OCI-LY1 (cell line): ENCODE data around the gene ACHE.

Experiments used
- H2AFZ ChIP-seq: fragments of 200-600 bp; sonication (generic), shearing (Covaris generic); 2 replicates; pipeline ENCODE4 v1.6.0; 2014; ENCODE audit warnings: antibody characterized with exemption, mild to moderate bottlenecking, low read length
- H3F3A ChIP-seq: fragments of 200-600 bp; sonication (generic), shearing (Covaris generic); 2 replicates; pipeline ENCODE4 v1.6.0; 2014; ENCODE audit warnings: mild to moderate bottlenecking, antibody characterized with exemption, low read length, moderate library complexity; ENCODE audit not compliant: insufficient read depth
- H3K27ac ChIP-seq: fragments of 200-600 bp; sonication (generic); 2 replicates; pipeline ENCODE4 v1.5.1; 2014; ENCODE audit warnings: low read length, mixed run types, mild to moderate bottlenecking, low read depth; ENCODE audit not compliant: poor library complexity, severe bottlenecking
- H3K27me3 ChIP-seq: fragments of 200-600 bp; sonication (generic); 2 replicates; pipeline ENCODE4 v1.6.0; 2014; ENCODE audit warnings: antibody characterized with exemption, mild to moderate bottlenecking, low read length, moderate library complexity; ENCODE audit not compliant: insufficient read depth
- H3K36me3 ChIP-seq: fragments of 200-600 bp; sonication (generic); 2 replicates; pipeline ENCODE4 v1.6.1; 2014; ENCODE audit warnings: mild to moderate bottlenecking, antibody characterized with exemption, low read length, moderate library complexity, mixed read lengths; ENCODE audit not compliant: insufficient read depth
- H3K4me1 ChIP-seq: fragments of 200-600 bp; sonication (generic); 2 replicates; pipeline ENCODE4 v1.5.1; 2014; ENCODE audit warnings: mild to moderate bottlenecking, low read length, moderate library complexity; ENCODE audit not compliant: insufficient read depth, severe bottlenecking
- H3K4me2 ChIP-seq: fragments of 200-600 bp; sonication (generic), shearing (Covaris generic); 2 replicates; pipeline ENCODE4 v1.6.1; 2014; ENCODE audit warnings: low read length
- H3K4me3 ChIP-seq: fragments of 200-600 bp; sonication (generic); 2 replicates; pipeline ENCODE4 v1.5.1; 2014; ENCODE audit warnings: low read length, low read depth, mild to moderate bottlenecking, mixed read lengths; ENCODE audit not compliant: poor library complexity, severe bottlenecking
- H3K79me2 ChIP-seq: fragments of 200-600 bp; shearing (Covaris generic); 2 replicates; pipeline ENCODE4 v1.6.1; 2016; ENCODE audit warnings: mixed run types, low read length, mixed read lengths; ENCODE audit not compliant: insufficient read depth
- H3K9ac ChIP-seq: fragments of 200-600 bp; sonication (generic), shearing (Covaris generic); 2 replicates; pipeline ENCODE4 v1.6.1; 2014; ENCODE audit warnings: mild to moderate bottlenecking, low read length, mixed read lengths
- H3K9me2 ChIP-seq: fragments of 200-600 bp; sonication (generic), shearing (Covaris generic); 2 replicates; pipeline ENCODE4 v1.6.1; 2014; ENCODE audit warnings: low read depth, mild to moderate bottlenecking, low read length, mixed read lengths
- H3K9me3 ChIP-seq: fragments of 200-600 bp; shearing (Covaris generic); 2 replicates; pipeline ENCODE4 v1.6.1; 2014; ENCODE audit warnings: low read length, mixed read lengths
- H4K20me1 ChIP-seq: fragments of 200-600 bp; sonication (generic), shearing (Covaris generic); 2 replicates; pipeline ENCODE4 v1.6.0; 2016; ENCODE audit warnings: mild to moderate bottlenecking, low read length; ENCODE audit not compliant: insufficient read depth
- EZH2 ChIP-seq: fragments of 200-600 bp; sonication (generic), shearing (Covaris generic); IDR thresholded peaks from 2 replicates; pipeline ENCODE4 v1.8.0; 2017; ENCODE audit warnings: borderline replicate concordance, mixed run types, mild to moderate bottlenecking, antibody characterized with exemption, low read length, moderate library complexity, mixed read lengths
- TF ChIP-seq, protein P1 (sequence below): fragments of 200-600 bp; sonication (generic), shearing (Covaris generic); IDR thresholded peaks from 2 replicates; pipeline ENCODE4 v1.5.1; 2017; ENCODE audit warnings: mild to moderate bottlenecking, antibody characterized with exemption, low read length, moderate library complexity, mixed read lengths

Gene ACHE

DNA sequence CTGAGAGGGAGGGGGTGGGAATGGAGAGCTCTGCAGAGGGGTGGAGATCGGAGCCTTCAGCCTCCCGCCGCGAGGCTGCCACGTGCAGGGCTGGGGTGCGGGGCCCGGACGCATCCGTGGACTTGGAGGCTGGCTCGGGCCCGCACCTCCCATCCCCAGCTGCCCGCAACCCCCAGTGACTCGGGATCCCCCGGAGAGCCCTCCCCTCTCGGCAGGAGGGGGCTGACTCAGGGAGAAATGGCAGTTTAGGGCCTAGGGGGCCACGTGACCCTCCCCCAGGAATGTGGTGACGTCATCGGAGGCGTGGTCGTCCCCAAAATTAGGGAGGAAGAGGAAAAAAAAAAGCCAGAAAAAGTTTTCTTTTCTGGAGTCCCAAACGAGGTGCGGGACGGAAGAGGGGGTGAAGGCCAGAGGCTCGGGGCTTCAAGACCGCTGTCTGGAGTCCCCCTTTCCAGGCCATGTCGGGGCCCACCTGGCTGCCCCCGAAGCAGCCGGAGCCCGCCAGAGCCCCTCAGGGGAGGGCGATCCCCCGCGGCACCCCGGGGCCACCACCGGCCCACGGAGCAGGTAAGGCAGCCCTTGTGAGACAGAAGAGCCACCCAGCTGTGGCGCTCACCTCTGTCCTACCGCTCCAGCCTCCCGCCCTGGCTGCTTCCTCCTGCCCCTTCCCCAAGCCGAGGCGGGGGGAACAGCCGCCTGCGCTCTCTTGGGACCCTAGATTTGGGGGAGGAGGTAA, 28.5 kb downstream of the ACHE start, which contains the start of gene TRIP6:
Gene TRIP6 (plus strand): TSS at position 348 of the 736 bp plus-strand sequence. CDS start 111 bp downstream, at position 459.
- Histone ChIP-seq H3K27ac (peak within 1 kb of the TSS; percentile 6), H3K9me2 (no peaks in the 10 kb centered on the region), H3K4me2 (peak within 1 kb of the TSS; percentile 58), H3K4me3 (peak within 1 kb of the TSS; percentile 49), H3K9me3 (no peaks in the 10 kb centered on the region), H3F3A (no peaks in the 10 kb centered on the region), H3K27me3 (no peaks in the 10 kb centered on the region), H3K79me2 (no peaks in the 10 kb centered on the region), H3K36me3 (peaks cover 11% of the 10 kb centered on the region), H2AFZ (no peak within 1 kb of the TSS), H4K20me1 (no peaks in the 10 kb centered on the region), H3K9ac (peak within 1 kb of the TSS; percentile 58), H3K4me1 (peaks cover 27% of the 10 kb centered on the region)
- TF ChIP-seq EZH2, result no peak
- TF ChIP-seq, protein P1, sequence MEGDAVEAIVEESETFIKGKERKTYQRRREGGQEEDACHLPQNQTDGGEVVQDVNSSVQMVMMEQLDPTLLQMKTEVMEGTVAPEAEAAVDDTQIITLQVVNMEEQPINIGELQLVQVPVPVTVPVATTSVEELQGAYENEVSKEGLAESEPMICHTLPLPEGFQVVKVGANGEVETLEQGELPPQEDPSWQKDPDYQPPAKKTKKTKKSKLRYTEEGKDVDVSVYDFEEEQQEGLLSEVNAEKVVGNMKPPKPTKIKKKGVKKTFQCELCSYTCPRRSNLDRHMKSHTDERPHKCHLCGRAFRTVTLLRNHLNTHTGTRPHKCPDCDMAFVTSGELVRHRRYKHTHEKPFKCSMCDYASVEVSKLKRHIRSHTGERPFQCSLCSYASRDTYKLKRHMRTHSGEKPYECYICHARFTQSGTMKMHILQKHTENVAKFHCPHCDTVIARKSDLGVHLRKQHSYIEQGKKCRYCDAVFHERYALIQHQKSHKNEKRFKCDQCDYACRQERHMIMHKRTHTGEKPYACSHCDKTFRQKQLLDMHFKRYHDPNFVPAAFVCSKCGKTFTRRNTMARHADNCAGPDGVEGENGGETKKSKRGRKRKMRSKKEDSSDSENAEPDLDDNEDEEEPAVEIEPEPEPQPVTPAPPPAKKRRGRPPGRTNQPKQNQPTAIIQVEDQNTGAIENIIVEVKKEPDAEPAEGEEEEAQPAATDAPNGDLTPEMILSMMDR, result no peak

DNA sequence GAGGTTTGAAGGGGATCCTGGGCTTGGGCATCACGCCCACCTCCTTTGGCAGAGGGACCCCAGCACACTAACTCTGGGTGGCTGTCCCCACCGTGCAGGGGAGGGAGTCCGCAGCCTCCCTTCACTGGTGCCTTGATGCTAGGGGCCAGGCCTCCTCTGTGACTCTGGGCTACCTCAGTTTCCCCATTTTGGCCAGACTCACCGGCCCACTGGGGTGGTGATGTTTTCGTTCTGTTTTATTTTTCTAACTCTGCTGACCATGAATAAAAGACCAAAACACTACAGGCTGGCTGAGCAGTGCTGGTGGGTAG, 29.0 kb downstream of the ACHE start:
- no peaks in the 10 kb centered on the region for H3K9me2 ChIP-seq
- H3F3A ChIP-seq, result no peaks in the 10 kb centered on the region
- peaks cover 11% of the 10 kb centered on the region for H3K36me3 ChIP-seq
- peak overlapping the region; percentile 58 for H3K4me2 ChIP-seq
- H3K27ac ChIP-seq, result no peak overlapping the region
- no peaks in the 10 kb centered on the region for H3K79me2 ChIP-seq
- peak overlapping the region; percentile 58 for H3K9ac ChIP-seq
- H2AFZ ChIP-seq, result no peak overlapping the region
- no peaks in the 10 kb centered on the region for H3K27me3 ChIP-seq
- TF ChIP-seq EZH2, result no peak
- TF ChIP-seq, protein P1, result no peak
- H3K4me3 ChIP-seq, result peak overlapping the region; percentile 49
- no peaks in the 10 kb centered on the region for H4K20me1 ChIP-seq
- H3K9me3 ChIP-seq, result no peaks in the 10 kb centered on the region
- peaks cover 27% of the 10 kb centered on the region for H3K4me1 ChIP-seq

DNA sequence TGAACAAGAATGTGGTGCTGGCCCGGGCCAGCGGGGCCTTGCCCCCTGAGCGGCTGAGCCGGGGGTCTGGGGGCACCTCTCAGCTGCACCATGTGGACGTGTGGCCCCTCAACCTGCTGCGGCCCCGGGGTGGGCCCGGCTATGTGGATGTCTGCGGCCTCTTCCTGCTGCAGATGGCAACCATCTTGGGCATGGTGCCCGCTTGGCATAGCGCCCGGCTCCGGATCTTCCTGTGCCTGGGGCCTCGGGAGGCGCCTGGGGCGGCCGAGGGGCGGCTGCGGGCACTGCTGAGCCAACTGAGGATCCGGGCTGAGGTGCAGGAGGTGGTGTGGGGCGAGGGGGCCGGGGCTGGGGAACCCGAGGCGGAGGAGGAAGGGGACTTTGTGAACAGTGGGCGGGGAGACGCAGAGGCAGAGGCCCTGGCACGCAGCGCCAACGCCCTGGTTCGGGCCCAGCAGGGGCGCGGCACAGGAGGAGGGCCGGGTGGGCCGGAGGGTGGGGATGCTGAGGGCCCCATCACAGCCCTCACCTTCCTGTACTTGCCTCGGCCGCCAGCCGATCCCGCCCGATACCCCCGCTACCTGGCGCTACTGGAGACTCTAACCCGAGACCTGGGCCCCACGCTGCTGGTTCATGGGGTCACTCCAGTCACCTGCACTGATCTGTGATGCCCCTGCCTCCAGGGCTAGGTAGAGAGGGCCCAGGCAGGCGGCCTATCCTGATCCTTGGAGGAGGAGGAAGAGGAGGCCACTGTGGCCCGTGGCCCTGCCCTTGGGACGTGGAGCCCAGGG, 29.6 kb downstream of the ACHE start:
- Histone ChIP-seq H3K79me2 (no peaks in the 10 kb centered on the region), H3K9me2 (no peaks in the 10 kb centered on the region), H3K4me2 (peak overlapping the region; percentile 58; the same call in 1 of the 2 replicates), H3K36me3 (peaks cover 14% of the 10 kb centered on the region), H3K4me3 (no peak overlapping the region), H4K20me1 (no peaks in the 10 kb centered on the region), H3K27ac (no peak overlapping the region), H3F3A (no peaks in the 10 kb centered on the region), H3K9ac (no peak overlapping the region; the same call in 1 of the 2 replicates), H3K9me3 (no peaks in the 10 kb centered on the region), H3K4me1 (peaks cover 33% of the 10 kb centered on the region), H2AFZ (no peak overlapping the region), H3K27me3 (no peaks in the 10 kb centered on the region)
- TF ChIP-seq, protein P1, result no peak
- no peak for TF ChIP-seq EZH2
